Left colon (tissue), 2 donors: ENCODE data around the gene ZBTB47. TPM values are rescaled to one million over a fixed set of nuclear protein-coding genes. Genes with fewer than 3 reads are reported as not detected.

Source experiments
- ATAC-seq: fragments of 200-7000 bp; cut with Tn5 transposase; one replicate; pipeline ENCODE4 v1.9.1; 2020; ENCODE audit warnings: mild to moderate bottlenecking, moderate library complexity
- DNase-seq, 2 donors: peaks; one replicate each; pipeline ENCODE4 v3.0.0-alpha.2; 2020
- intact Hi-C, 2 donors: fragments of 100-400 bp; cut with DNase I in 1 of 2; cut with micrococcal nuclease in 1 of 2; formaldehyde crosslinking; loops; one replicate each; pipeline versions ENCODE4 v1.11.2 to v1.14.0; 2022; cut with DNase I, micrococcal nuclease
- total RNA-seq, 2 donors: library from RNA; stranded (reverse); fragmentation: NEBNext Ultra II Directional; extraction: Animal tissue kit (Norgen Biotek cat#: 25700); gene quantifications; one replicate each; pipeline ENCODE4 v1.2.1, GENCODE V29; 2021
- donor health status: DM: no; HTN: no; CAD: no.
- donor health status: DM: yes; HTN: yes; CAD: no.

The ZBTB47 gene
- total RNA-seq, 2 donors from 2014 or later: 5.7 to 11.8 TPM

DNA sequence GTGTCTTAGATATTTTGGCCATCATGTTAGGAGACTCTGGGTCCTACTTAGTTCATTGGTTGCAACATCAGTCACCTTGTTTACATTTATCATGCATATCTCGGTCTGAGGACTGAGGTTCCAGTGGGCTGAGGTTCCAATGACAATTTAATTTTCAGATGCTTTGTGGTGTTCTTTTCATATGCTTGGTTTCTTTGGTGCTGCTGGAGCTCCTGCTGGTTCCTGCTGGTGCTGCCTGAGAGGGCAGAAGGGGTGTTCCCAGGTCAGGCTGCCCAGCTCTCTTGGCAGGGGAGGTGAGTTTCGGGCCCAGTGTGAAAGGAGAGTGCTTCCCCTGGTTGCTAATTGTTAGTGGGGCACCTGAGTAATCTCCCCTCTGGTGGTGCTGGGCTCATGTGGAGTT lies 24.9 kb downstream of the ZBTB47 start:
- no peak for DNase-seq
- no peak for ATAC-seq
- intact Hi-C loops: no loop called here

DNA sequence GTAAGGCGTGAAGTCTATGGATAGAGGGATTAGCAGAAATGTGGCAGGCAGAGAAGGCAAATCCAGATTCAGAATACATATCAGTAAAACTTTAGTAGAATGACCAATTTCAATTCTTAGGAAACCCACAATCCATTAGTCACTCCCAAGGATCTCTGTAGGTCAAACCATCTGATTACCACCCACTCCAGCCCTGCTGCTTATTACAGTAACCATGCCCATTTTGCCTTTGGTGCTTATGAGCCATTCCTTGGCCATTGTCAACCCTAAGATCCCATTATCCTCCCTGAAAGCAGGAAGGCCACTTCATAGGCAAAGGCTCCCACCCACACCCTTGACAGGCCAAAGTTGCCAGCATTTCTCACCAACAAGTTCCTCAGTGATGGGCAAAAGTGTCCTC lies 26.8 kb downstream of the ZBTB47 start:
- intact Hi-C loops: no loop called here
- DNase-seq: no peak
- no peak for ATAC-seq

DNA sequence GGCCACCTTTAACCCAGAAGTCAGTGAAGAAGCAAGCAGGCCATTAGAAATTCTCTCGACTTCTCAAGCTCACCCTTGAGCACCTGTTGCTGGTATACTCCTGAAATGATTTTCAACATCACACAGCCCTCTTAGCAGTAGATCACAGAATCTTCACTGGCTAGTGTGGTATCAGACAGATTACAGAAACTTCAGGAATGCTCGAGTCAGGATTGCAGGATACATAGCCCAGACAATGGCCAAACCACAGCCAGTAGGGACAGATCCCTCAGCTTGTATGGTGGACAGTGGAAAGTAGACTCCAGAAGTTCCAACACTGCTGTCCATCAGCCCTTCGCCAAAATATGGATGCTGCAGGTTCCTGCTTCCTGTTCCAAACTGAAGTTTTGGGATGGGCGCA lies 27.3 kb downstream of the ZBTB47 start:
- intact Hi-C loops: no loop called here
- no peak for ATAC-seq
- DNase-seq: no peak

- intact Hi-C loops: no loop called here
- ATAC-seq (no peak), DNase-seq (no peak)
These were observed 28.0 kb downstream of the ZBTB47 start for GRCh38 chr3:42681361-42682038.

GRCh38 chr3:42682301-42683070 lies 29.0 kb downstream of the ZBTB47 start:
- DNase-seq (peak in 1 of 2 donors; percentile 12), ATAC-seq (no peak)
- intact Hi-C loops: no loop called here

DNA sequence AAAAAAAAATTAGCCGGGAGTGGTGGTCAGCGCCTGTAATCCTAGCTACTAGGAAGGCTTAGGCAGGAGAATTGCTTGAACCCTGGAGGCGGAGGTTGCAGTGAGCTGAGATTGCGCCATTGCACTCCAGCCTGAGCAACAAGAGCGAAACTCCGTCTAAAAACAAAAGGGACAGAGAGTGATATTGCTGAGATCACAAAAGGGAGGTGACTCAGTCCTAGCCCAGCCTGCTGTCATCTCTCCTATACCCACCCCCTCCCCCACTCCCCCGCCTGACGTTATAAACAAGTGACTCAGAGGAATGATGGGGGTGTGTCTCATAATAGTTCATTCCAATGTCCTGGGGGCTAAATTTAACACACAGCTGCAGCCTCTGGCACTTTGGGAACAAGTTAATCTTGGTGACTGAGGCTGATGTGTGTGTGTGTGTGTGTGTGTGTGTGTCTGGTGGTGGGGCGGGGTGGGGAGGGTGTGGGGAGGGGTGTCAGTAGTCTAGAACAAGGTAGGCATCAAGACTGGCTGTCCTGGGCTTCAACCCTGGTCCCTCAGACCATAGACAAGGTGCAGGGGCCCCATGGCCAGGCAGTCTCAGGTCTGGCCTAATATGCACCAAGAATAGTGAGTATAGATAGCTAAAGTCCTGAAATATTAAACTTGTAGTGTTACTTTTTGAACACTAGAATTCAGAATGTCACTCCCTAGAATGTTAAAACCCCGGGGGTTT lies 30.5 kb downstream of the ZBTB47 start:
- peak; percentile 92 for ATAC-seq

DNA sequence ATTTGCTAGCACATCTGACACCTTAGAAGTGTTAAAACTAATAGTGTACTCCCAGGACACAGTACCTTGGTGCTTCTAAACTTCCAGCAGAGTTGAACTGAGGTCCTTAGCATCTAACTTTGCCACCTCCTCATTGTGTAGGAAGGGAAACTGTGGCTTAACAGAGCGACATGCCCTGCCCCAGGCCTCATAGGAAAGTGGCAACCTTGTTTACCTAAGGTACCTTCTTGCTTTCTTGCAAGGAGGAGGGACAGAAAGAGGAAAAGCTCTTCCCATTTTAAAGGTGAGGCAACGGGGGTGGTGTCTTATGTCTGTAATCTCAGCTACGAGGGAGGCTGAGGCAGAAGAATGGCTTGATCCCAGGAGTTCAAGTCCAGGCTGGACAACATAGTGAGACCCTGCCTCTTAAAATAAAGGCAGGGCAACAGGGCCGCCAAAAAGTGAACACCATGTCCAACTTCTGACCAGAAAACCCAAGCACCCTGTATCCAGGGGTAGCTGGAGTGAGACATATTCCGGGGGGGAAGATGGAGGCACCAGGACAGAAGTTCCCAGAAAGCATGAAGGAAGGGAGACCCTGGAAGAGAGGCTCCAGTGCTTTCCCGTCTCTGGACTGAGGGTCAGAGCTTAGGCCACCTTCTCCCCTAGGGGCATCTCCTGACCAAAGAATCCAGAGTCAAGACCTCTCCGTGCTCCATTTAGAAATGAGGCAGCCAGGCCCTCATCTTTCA lies 31.3 kb downstream of the ZBTB47 start:
- ATAC-seq (no peak), DNase-seq (no peak)
- intact Hi-C loops: no loop called here

More for the DNA sequence above, 30.5 kb downstream of the ZBTB47 start:
- intact Hi-C loops: no loop called here
- DNase-seq: peak; percentile 51 to 56

DNA sequence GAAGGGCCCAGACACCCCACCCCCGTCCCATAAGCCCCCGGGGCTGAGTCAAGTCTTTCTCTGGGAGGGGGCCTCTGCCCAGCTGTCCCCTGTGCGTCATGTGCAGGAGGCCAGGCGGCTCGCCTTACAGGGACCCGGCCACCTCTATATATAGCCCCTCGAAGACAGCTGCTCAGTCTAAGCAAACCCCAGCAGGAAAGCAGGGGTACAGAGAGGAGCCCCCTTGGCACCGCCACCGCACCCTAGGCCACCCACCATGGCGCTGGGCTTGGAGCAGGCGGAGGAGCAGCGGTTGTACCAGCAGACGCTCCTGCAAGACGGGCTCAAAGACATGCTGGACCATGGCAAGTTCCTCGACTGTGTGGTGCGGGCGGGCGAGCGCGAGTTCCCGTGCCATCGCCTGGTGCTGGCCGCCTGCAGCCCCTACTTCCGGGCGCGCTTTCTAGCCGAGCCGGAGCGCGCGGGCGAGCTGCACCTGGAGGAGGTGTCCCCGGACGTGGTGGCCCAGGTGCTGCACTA lies 31.9 kb downstream of the ZBTB47 start, which contains the start of gene KLHL40:
Gene KLHL40, plus strand, starts transcription at position 175 of the 519 bp plus-strand sequence. Its CDS starts 82 bp downstream, at position 257.
- intact Hi-C loops: no loop called here
- no peak for ATAC-seq
- DNase-seq: peak in 1 of 2 donors; percentile 17

GRCh38 chr3:42685891-42686820 lies 32.7 kb downstream of the ZBTB47 start:
- peak in 1 of 2 donors; percentile 15 for DNase-seq
- intact Hi-C loops: no loop called here
- ATAC-seq: no peak

DNA sequence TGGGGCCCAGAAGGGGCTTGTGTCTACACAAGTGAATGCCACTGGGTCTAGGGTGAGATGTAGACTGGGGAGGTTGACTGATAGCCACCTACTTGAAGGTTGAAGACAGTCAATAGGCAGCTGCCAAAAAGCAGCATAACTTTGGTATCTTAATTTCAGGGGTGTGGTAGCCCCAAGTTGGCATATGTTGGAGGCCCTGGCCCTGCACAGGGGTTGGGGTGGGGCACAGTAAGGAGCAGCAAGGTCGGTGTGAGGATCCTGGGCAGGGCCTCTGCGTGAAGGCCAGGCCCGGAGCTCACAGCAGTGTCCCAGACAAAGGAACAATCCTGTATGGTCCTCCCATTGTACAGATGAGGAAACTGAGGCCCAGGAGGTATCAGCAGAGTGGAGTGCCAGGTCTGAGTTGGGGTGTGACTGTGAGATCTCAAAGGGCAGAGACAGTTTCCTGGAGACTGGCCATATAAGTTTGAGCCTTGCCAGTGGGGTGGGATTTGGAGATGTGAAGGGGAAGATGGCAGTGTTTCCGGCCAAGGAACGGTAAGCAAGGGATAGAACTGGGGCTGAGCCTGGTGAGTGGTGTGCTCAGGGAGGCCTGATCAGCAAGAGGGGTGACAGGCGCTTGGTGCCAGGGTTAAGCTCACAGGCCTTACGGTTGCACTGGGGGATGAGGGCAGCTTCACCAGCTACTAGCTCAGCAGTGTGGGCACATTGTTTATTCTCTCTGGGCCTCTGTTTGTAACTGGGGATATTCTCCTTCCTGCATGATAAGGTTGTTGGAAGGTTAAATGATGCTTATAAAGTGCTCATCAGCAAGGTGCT lies 33.5 kb downstream of the ZBTB47 start:
- ATAC-seq (no peak), DNase-seq (no peak)
- intact Hi-C loops: no loop called here

DNA sequence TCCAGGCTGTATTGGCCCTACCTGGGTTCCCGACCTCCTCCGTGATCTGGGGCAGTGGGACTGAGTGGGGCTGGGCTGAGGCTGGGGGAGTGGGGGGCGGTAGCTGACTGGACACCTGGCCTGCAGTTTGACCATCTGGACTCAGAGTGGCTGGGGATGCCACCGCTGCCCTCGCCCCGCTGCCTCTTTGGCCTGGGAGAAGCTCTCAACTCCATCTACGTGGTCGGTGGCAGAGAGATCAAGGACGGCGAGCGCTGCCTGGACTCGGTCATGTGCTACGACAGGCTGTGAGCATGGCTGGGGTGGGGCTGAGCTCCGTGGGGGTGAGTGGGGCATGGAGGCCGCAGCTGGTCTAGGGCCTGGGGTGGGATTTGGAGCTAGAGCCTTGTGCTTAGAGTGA lies 34.5 kb downstream of the ZBTB47 start:
- peak in 1 of 2 donors; percentile 21 for DNase-seq
- intact Hi-C loops: no loop called here
- ATAC-seq: no peak

DNA sequence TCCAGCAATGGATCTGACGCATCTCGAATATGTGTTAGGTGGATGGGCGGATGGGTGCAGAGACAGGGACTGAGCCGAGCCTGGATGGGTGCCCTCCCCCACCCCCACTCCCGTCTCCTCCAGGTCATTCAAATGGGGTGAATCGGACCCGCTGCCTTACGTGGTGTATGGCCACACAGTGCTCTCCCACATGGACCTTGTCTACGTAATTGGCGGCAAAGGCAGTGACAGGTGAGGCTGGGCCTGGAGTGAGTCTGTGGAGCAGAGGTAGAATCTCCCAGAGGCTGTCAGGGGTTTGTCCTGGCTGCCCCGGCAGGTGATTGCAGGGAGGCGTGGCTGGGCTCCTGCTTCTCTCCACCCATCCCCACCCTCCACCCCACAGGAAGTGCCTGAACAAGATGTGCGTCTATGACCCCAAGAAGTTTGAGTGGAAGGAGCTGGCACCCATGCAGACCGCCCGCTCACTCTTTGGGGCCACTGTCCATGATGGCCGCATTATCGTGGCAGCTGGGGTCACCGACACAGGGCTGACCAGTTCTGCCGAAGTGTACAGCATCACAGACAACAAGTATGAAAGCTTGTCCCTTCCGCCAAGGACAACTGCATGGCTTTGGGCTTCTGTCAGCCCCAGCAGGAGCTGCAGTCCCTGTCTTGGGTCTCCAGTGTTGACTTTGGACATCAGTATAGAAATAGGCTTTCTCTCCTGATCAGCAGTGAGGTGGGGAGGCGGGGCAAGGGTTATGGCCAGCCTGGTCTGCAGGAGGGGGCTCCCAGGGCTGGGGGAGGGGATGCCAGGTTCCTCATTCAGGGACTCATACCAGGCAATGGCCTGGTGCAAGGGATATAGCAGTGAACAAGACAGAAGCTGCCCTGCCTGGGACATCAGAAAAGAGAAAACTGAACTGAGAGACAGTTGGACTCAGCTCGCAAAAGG lies 35.3 kb downstream of the ZBTB47 start:
- peak in 1 of 2 donors; percentile 14 for DNase-seq
- intact Hi-C loops: no loop called here
- ATAC-seq: no peak

GRCh38 chr3:42689421-42690014 lies 36.0 kb downstream of the ZBTB47 start:
- intact Hi-C loops: no loop called here
- ATAC-seq (no peak), DNase-seq (peak in 1 of 2 donors; percentile 19)

GRCh38 chr3:42690191-42690590 lies 36.7 kb downstream of the ZBTB47 start:
- intact Hi-C loops: no loop called here
- DNase-seq (no peak), ATAC-seq (no peak)
